Putamen (tissue), 1 donor: ENCODE measurements around the gene IRAK1.

Experiments used
- DNase-seq: peaks from one replicate; pipeline ENCODE4 v3.0.0-alpha.2; 2016; ENCODE audit warnings: low spot score

The IRAK1 gene

DNA sequence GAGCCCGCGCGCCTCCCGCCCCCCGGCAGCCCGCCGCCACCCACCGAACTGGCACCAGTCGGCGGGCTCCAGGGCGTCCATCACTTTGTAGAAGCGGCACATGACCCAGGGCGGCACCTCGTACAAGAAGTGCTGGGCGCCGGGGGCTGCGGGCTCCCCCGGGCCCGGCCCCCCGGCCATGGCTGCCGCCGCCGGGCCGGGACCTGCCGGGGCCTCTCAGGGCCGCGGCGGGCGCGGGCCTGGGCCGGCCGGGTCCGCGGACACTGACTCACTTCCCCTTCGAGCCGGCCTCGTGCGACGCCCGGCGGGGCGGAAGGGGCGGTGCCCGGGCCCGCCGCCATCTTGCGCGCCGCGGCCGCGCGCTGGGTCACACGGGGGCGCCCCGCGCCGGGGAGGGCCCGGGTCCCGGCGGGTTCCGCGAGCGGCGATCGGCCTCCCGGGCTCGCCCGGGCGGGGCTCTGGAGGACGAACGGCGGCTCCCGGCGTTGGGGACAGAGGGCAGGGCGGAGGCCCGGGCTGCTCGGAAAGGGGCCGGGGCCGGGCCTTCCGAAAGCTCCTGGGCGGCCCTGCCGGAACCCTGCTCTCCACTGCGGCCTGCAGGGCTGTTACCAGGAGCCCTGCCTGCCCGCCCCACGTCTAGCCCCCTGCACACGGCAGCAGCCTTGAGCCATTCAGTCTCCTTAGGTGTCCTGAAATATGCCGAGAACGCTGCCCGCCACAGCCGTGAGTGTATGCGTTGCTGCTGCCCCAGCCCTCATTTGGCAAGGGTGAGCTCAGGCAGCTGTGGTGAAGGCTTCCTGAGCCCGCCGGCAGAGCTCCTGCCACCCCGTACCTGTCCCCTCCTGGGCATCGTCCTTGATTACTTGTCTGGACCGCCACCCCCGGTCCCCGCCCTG, at the start of gene IRAK1:
Gene IRAK1 (minus strand): TSS at position 270 of the 896 bp plus-strand sequence. CDS start 90 bp downstream, at position 180.
- DNase-seq: peak; percentile 32

- DNase-seq: no peak
Observed at GRCh38 chrX:154068560-154068959, 48.9 kb upstream of the IRAK1 start.

GRCh38 chrX:154064637-154065435, 45.1 kb upstream of the IRAK1 start:
- DNase-seq: no peak

DNA sequence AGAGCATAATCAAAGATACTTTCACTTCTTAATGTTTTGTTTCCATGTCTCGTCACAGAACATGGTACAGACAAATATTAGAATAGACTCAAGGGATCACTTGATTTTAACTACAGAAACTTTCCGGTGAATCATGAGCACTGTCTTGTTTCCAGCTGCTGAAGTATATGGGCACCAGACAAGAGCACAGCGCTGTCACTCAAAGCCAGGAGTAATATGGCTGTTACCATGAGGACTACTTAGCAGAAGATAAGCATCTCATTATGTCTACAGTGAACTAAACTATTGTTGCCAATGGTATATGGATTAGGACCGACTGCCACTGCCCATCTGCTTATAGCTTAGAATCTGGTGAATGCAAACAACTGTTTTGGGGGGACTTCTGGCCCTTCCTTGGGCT, 43.5 kb upstream of the IRAK1 start:
- DNase-seq: no peak

DNA sequence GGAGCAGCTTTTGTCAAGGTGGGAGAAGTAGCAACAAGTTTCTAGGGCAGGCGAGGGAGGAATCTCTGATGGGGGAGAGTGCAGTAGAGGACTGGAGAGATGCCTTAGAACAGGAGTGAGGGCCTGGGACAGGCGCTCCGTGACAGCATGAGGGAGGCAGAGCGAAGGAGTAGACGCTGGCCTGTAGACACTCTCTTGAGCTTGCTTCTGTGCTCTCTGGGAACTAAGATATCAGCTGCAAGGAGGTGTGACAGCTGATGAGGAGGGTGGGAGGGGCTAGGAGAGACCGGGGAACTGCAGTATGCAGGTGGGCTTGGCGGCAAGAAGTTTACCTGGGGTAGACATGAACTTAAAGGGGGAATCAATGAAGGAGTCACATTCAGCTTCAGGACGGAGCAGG, 42.1 kb upstream of the IRAK1 start:
- no peak for DNase-seq

DNA sequence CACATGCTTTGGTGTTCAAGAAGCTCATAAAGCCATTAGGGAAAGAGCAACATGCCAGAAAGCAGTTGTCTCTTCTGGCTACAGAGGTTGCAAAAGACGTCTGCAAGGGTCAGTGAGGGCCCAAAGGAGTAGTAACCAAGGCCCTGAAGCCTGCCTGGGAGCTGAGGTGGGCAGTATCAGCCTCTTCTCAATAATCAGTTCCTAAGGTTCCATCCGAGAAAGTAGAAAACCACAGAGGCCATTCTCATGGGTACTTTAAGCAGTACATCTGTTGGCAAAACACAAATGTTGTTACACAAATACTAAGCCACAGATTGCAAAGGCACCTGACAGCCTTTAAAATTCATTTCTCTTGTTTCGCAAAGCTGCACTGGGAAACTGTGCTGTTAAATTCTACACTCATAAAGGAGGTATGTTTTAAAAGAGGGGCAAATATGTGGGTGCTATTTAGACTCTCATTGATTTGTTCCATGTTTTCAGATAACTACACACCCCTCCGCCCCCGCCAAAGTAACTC, 40.1 kb upstream of the IRAK1 start:
- DNase-seq: no peak

DNA sequence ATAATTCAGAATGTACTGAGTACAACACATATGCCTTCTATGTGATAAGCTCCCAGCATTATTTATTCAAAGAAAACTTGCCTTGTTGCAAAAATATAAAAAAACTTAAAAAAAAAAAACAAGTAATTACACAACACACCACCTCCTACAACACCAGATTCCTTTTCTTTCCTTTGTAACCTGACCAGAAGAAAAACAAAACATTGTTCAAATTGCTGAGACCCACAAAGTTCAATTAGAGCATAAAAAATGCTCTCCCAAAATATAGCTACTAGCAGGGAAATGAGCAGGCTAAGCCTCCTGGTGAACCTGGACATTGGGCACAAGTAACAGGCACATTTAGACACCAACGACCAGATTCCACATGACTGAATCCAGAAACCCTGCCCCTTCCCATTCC, 39.5 kb upstream of the IRAK1 start:
- DNase-seq: no peak

GRCh38 chrX:154058214-154058997, 38.7 kb upstream of the IRAK1 start:
- no peak for DNase-seq

GRCh38 chrX:154057791-154058190, 38.1 kb upstream of the IRAK1 start:
- no peak for DNase-seq

GRCh38 chrX:154056770-154057241, 37.1 kb upstream of the IRAK1 start:
- no peak for DNase-seq

- DNase-seq: peak; percentile 39
Observed at GRCh38 chrX:154051201-154051810, 31.6 kb upstream of the IRAK1 start.

GRCh38 chrX:154050113-154050495, 30.4 kb upstream of the IRAK1 start:
- DNase-seq: no peak

DNA sequence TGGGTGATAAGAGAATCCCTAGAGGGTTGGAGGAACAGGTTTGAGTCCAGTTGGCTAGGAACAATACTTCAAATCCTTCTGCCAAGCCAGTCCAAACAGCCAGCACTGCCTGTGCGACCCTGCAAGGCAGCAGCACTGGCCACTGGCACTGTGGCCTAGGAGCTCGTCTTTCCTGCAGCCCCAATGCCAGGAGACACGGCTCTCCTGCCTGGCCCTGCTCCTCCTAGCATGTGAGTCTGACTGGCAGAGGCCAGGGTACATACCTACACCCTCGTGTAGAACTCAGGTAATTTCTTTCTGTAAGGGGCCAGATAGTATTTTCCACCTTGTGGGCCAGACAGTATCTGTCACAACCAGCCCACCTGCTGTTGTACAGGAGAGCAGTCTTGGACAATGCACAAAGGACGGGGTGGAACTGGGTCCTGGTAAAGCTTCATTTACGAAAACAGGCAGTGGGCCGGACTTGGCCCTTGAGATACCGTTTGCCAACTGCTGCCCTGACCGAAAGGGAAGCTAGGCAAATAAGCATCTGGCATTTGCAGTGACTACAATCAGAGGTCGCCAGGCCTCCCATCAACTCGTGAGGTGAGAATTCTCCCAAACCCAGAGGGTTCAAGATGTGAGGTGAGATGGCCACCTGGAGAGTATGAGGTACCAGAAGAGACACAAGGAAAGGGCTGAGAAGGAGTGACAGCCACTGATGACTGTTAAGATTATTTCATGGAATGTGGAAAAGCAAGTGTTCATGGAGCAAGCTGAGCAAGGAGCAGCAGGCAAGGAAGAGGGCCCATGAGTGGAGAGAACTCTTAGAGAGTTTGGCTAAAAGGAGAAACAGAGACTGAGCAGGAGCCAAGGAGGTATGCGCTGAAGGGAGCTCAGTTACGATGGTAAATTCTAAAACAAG, 29.8 kb upstream of the IRAK1 start:
- no peak for DNase-seq

- DNase-seq: no peak
Observed at GRCh38 chrX:154048398-154048797, 28.7 kb upstream of the IRAK1 start.

DNA sequence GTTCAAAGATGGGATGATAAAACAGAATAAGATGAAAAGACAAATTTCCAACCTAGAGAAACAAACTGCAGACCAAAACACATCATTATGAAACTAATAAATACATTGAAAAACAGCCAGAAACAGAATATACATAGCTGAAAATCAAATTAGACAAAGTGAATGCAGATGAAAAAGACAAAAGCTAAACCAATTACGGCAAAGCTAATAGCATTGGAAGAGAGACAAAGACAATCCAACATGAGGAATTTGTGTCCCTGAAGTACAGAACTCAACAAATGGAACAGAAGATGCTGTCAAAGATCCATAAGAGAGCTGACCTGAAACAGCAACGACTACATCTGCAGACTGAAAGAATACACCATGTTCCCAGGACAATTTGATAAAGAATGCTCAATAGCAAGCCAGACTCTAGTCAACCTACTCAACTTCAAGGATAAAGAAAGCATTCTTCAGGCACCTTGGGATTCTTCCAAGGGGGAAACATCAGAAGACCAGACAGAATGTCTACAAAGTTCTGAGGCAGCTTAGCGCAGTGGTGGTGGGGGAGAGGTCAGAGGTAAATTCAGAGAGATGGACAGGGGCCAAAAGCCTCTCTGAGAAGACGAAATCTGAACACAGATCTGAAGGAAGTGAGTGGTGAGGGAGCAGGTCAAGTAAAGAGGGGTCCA, 27.4 kb upstream of the IRAK1 start:
- no peak for DNase-seq

DNA sequence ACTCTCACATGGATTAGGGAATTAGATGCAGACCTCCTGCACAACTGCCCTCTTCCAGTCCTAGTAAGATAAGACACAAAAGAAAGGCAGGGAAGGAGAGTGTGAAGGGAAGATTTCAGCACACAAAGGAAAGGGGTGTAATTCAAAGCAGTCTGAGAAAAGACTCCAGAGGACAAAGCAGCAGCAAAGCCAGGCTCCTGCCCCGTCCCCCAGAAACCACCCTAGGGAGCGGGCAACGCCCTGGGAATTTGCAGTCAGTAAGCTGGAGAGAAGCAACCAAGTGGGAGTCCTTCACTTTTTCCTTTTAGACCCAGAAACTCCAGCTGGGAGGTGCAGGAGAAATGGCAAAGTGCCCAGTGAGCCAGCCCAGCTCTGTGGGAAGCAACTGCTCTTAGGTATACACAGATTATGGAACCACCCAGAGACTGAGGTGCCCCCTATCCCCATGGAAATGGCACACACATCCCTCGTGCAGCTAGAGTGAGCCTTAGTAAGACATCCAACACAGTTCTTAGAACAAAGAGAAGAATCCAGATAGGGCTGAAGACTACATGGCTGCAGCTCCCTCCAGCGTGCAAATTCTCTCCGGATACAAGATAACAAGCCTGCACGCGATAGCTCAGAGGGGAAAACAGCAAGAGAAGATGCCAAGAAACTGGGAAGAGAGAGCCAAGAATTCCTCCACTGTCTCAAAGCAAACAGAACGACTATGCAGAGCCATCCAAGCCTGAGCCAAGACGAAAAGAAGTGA, 26.5 kb upstream of the IRAK1 start:
- DNase-seq: no peak

DNA sequence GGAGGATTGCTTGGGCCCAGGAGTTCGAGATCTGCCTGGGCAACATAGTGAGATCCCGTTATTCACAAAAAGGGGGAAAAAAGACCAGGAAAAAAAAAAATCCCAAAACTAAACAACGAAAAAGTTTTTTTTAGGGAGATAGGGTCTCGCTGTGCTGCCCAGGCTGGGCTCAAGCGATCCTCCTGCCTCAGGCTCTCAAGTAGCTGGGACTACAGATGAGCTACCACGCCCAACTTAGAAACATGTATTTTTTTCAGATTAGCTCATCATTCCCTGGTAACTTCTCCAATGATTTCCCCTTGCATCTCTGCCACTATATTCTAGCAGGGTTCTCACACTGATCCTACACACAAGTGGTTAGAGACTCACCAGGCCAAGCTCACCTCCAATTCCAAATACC, 24.4 kb upstream of the IRAK1 start:
- no peak for DNase-seq

GRCh38 chrX:154043003-154043763, 23.5 kb upstream of the IRAK1 start:
- DNase-seq: no peak
